Measurements from ENCODE around the gene DGKB. TPM values are rescaled to one million over a fixed set of nuclear protein-coding genes. Genes with fewer than 3 reads are reported as not detected.

The DGKB gene
- total and polyA plus RNA-seq, 2 of the 8 experiments (the other 6 are each of a cell fraction or from before 2014, with no cell fraction given), result 1.9 to 2.6 TPM

DNA sequence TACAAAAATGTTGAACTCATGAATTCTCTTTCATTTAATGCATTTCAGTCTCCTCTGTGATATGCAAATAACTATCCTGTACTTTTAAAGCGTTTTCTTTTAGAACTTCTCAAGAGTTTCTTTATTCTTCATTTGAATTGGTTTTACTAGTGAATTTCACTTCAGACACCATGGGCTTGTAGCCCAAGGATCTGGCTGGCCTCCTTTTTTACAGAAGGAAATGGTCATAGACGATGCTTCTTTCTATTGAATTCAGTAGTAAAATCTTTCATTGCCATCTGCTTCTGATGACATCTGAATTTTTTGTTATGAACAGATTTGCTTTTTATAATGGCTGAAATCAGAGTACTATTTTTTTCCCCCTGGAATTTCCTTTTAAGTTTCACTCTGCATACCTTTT, 777.8 kb downstream of the DGKB start:
- POLR2A ChIA-PET (ENCODE audit: partially characterized antibody), result no interaction called here

More for the DNA sequence above, 777.8 kb downstream of the DGKB start:
- Histone ChIP-seq H3K23me2 (ENCODE audit: low read depth, low read length) (no peaks in the 10 kb centered on the region), H4K91ac (replicated peaks; ENCODE audit: insufficient read length, low read length) (no peak overlapping the region), H3K4me2 (ENCODE audit: insufficient read depth in 1 of 2, low read depth in 2 of 2, low read length in 2 of 2) (no peak overlapping the region), H2AK5ac (ENCODE audit: low read depth, low read length) (no peak overlapping the region), H3K36me3 (ENCODE audit: control insufficient read depth in 2 of 4, insufficient read depth in 4 of 4, low read length in 3 of 4) (no peaks in the 10 kb centered on the region), H3K9ac (replicated peaks in 1 of 4; ENCODE audit: extremely low read depth in 1 of 4, low read depth in 3 of 4, low read length in 3 of 4) (no peak overlapping the region), H3K18ac (ENCODE audit: extremely low read depth, low read length) (no peak overlapping the region), H4K8ac (ENCODE audit: extremely low read depth, insufficient read depth, low read length) (no peak overlapping the region), H3K79me1 (ENCODE audit: low read depth, low read length) (no peaks in the 10 kb centered on the region), H3K27me3 (replicated peaks in 1 of 4; ENCODE audit: control insufficient read depth in 3 of 4, extremely low read depth in 1 of 4, insufficient read depth in 3 of 4, low read length in 3 of 4) (no peaks in the 10 kb centered on the region), H2BK5ac (ENCODE audit: low read depth, low read length) (no peak overlapping the region), H3K4ac (replicated peaks; ENCODE audit: insufficient read length, low read depth, low read length) (no peak overlapping the region), H2BK15ac (ENCODE audit: low read length) (no peak overlapping the region), H3K9me3 (ENCODE audit: insufficient read depth in 2 of 2, low read depth in 1 of 2, low read length in 1 of 2) (no peaks in the 10 kb centered on the region), H2BK12ac (ENCODE audit: low read depth, low read length) (no peak overlapping the region), H3K4me3 (ENCODE audit: extremely low read depth in 1 of 4, insufficient read depth in 2 of 4, low read depth in 3 of 4, low read length in 4 of 4) (no peak overlapping the region), H2BK20ac (ENCODE audit: low read length) (no peak overlapping the region), H2AFZ (ENCODE audit: low read length) (no peak overlapping the region), H2BK120ac (replicated peaks; ENCODE audit: low read depth, low read length) (no peak overlapping the region), H3K14ac (ENCODE audit: insufficient read length) (no peak overlapping the region), H4K20me1 (replicated peaks in 1 of 2; ENCODE audit: control insufficient read depth in 1 of 2, insufficient read depth in 2 of 2, low read length in 2 of 2) (no peaks in the 10 kb centered on the region), H3K27ac (ENCODE audit: low read depth, low read length) (no peak overlapping the region), H4K5ac (ENCODE audit: insufficient read length, low read depth, low read length) (no peak overlapping the region), H3K56ac (replicated peaks; ENCODE audit: insufficient read length, low read depth, low read length) (no peak overlapping the region), H3K23ac (ENCODE audit: insufficient read length) (no peak overlapping the region), H3K4me1 (replicated peaks in 1 of 4; ENCODE audit: control insufficient read depth in 3 of 4, insufficient read depth in 4 of 4, low read length in 3 of 4) (no peaks in the 10 kb centered on the region), H3K79me2 (ENCODE audit: control insufficient read depth in 1 of 2, insufficient read depth in 2 of 2, low read length in 2 of 2) (no peaks in the 10 kb centered on the region)
- no peak for DNase-seq (ENCODE audit: low read depth in 1 of 2, low spot score in 2 of 2)
- 73% methylated on average over 2 of the region's 2 CpGs; no CpG with 5 or more reads in 1 of the 2 experiments for WGBS, 2 experiments (ENCODE audit: extremely low coverage in 1 of 2, insufficient coverage in 1 of 2, insufficient read length in 1 of 2, insufficient replicate concordance in 2 of 2, low coverage in 1 of 2, low lambda C conversion rate in 2 of 2, missing lambda C conversion rate in 1 of 2)
- no peak for TF ChIP-seq SP1 (IDR thresholded peaks at IDR 0.05; ENCODE audit: low read depth, low read length)
- no peak for TF ChIP-seq GTF2F1 (IDR thresholded peaks at IDR 0.05; ENCODE audit: borderline replicate concordance, low read depth, low read length)
- no peak for TF ChIP-seq POU5F1 (IDR thresholded peaks at IDR 0.05; ENCODE audit: low read depth, low read length)
- TF ChIP-seq KDM5A (IDR thresholded peaks at IDR 0.05; ENCODE audit: low read length), result no peak
- TF ChIP-seq TEAD4 (IDR thresholded peaks at IDR 0.05; ENCODE audit: low read depth, low read length), result no peak
- no peak for TF ChIP-seq SUZ12 (IDR thresholded peaks at IDR 0.05; ENCODE audit: low read length)
- TF ChIP-seq SRF (IDR thresholded peaks at IDR 0.05; ENCODE audit: low read depth, low read length), result no peak
- TF ChIP-seq, protein P1, sequence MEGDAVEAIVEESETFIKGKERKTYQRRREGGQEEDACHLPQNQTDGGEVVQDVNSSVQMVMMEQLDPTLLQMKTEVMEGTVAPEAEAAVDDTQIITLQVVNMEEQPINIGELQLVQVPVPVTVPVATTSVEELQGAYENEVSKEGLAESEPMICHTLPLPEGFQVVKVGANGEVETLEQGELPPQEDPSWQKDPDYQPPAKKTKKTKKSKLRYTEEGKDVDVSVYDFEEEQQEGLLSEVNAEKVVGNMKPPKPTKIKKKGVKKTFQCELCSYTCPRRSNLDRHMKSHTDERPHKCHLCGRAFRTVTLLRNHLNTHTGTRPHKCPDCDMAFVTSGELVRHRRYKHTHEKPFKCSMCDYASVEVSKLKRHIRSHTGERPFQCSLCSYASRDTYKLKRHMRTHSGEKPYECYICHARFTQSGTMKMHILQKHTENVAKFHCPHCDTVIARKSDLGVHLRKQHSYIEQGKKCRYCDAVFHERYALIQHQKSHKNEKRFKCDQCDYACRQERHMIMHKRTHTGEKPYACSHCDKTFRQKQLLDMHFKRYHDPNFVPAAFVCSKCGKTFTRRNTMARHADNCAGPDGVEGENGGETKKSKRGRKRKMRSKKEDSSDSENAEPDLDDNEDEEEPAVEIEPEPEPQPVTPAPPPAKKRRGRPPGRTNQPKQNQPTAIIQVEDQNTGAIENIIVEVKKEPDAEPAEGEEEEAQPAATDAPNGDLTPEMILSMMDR (IDR thresholded peaks at IDR 0.05; ENCODE audit: control extremely low read depth in 1 of 3, insufficient read depth in 1 of 3, low read depth in 1 of 3, low read length in 3 of 3), result no peak
- no peak for TF ChIP-seq NRF1 (IDR thresholded peaks at IDR 0.05; ENCODE audit: low read depth, low read length)
- no peak for TF ChIP-seq RXRA (IDR thresholded peaks at IDR 0.05; ENCODE audit: insufficient read depth, low read depth, low read length)
- CTCF ChIA-PET (ENCODE audit: partially characterized antibody), result no interaction called here
- no peak for FAIRE-seq

Data from H1 (cell line).